ENCODE results near the gene THAP3.
A peak's percentile ranks its signal among the peaks of the same experiment; 100 is the strongest.

THAP3 gene, protein sequence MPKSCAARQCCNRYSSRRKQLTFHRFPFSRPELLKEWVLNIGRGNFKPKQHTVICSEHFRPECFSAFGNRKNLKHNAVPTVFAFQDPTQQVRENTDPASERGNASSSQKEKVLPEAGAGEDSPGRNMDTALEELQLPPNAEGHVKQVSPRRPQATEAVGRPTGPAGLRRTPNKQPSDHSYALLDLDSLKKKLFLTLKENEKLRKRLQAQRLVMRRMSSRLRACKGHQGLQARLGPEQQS

DNA sequence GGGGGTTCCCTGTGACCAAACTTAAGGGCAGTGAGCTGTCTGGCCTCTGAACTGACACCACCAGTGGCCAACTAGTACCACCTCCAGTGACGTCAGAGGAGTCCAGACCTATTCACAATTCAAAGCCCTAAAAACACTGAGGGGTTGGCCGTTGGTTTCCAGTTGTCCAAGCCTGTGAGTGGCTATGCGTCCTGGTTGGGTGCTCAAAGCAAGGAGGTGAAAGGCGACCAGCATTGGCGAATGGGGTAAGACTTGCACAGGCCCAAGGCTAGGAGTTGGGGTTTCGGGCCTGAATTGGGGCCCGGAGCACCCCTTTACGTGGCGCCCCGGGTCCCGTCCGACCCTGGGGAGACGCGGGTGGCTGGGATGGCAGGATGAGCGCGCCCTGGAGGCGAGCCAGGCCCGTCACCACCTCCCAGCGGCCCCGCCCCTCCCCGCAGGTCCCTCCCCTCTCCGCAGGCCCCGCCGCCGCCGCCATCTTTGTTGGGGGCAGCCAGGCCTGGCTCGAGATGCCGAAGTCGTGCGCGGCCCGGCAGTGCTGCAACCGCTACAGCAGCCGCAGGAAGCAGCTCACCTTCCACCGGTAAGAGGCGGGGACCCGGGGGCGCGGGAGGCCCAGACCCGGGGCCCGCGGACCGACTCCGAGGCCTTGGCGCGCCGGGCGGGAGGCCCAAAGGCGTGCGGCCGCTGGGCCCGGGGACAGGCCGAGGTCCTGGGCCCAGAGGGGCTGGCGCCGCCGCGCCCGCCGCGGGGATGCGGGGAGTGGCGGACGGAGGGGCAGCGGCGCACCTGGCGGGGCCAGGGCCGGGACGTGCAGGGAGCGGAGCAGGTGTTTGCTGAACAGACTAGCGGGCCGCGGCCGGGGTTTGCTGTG, at the start of gene THAP3:
Gene THAP3, plus strand, starts transcription at position 159 of the 874 bp plus-strand sequence. Its CDS starts 351 bp downstream, at position 510.
- peak; percentile 73 for DNase-seq

DNA sequence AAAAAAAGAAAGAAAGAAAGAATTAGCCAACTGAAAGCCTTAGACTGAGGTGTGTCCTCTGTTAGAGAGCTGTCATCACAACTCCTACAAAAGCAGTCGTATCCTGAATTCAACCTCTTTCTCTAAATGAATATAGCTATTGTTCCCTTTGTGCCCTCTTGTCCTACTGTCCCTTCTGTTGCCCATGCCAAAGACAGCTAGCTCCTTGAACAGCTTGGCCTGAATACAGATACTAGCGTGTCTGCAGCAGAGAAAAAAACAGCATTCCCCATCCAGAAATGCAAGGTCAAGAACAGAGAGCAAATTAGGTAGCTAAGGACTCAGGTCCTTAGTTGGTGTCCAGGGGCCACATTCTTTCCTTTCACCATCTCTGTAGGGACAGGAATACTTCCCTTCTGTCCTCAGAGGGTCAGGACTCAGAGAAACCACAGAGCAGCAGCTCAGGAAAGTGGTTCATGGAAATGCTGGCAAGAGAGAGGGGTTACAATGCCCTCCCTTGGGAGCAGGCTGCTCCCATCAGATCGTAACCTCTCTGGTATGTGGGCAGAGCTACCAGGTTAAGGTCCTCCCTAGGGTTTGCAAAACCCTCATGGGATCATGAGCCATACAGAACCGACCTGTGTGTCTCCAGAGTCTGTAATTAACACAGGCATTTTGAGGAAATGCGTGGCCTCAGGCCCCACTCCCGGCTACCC, 46.7 kb upstream of the THAP3 start:
- DNase-seq: no peak

DNA sequence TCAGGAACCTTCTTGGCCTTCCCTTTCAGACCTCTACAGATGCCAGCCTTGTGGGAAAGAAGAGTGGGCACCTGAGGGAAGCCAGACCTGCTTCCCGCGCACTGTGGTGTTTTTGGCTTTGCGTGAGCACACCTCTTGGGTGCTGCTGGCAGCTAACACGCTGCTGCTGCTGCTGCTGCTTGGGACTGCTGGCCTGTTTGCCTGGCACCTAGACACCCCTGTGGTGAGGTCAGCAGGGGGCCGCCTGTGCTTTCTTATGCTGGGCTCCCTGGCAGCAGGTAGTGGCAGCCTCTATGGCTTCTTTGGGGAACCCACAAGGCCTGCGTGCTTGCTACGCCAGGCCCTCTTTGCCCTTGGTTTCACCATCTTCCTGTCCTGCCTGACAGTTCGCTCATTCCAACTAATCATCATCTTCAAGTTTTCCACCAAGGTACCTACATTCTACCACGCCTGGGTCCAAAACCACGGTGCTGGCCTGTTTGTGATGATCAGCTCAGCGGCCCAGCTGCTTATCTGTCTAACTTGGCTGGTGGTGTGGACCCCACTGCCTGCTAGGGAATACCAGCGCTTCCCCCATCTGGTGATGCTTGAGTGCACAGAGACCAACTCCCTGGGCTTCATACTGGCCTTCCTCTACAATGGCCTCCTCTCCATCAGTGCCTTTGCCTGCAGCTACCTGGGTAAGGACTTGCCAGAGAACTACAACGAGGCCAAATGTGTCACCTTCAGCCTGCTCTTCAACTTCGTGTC, 45.9 kb upstream of the THAP3 start:
- DNase-seq: no peak

DNA sequence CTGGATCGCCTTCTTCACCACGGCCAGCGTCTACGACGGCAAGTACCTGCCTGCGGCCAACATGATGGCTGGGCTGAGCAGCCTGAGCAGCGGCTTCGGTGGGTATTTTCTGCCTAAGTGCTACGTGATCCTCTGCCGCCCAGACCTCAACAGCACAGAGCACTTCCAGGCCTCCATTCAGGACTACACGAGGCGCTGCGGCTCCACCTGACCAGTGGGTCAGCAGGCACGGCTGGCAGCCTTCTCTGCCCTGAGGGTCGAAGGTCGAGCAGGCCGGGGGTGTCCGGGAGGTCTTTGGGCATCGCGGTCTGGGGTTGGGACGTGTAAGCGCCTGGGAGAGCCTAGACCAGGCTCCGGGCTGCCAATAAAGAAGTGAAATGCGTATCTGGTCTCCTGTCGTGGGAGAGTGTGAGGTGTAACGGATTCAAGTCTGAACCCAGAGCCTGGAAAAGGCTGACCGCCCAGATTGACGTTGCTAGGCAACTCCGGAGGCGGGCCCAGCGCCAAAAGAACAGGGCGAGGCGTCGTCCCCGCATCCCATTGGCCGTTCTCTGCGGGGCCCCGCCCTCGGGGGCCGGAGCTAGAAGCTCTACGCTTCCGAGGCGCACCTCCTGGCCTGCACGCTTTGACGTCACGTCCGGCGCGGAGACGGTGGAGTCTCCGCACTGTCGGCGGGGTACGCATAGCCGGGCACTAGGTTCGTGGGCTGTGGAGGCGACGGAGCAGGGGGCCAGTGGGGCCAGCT, 45.1 kb upstream of the THAP3 start, which contains the start of gene ZBTB48:
Gene ZBTB48, plus strand, starts transcription at position 621 of the 745 bp plus-strand sequence. CDS start 616 bp downstream, outside the sequence.
- peak; percentile 96 for DNase-seq

DNA sequence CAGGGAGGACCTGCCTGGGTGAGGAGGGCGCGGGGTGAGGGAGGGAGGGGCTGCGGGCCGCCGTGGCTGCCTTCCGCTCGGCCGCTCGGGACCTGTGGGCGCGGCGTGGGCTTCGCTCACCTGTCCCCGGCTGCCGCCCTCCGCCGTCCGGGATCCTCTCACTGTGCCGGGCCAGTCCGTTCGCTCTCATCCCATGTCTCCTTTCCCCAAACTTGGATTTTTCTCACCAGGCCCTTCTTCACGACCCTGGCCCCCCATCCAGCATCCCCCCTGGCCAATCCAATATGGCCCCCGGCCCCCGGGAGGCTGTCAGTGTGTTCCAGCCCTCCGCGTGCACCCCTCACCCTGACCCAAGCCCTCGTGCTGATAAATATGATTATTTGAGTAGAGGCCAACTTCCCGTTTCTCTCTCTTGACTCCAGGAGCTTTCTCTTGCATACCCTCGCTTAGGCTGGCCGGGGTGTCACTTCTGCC, 44.5 kb upstream of the THAP3 start:
- no peak for DNase-seq

DNA sequence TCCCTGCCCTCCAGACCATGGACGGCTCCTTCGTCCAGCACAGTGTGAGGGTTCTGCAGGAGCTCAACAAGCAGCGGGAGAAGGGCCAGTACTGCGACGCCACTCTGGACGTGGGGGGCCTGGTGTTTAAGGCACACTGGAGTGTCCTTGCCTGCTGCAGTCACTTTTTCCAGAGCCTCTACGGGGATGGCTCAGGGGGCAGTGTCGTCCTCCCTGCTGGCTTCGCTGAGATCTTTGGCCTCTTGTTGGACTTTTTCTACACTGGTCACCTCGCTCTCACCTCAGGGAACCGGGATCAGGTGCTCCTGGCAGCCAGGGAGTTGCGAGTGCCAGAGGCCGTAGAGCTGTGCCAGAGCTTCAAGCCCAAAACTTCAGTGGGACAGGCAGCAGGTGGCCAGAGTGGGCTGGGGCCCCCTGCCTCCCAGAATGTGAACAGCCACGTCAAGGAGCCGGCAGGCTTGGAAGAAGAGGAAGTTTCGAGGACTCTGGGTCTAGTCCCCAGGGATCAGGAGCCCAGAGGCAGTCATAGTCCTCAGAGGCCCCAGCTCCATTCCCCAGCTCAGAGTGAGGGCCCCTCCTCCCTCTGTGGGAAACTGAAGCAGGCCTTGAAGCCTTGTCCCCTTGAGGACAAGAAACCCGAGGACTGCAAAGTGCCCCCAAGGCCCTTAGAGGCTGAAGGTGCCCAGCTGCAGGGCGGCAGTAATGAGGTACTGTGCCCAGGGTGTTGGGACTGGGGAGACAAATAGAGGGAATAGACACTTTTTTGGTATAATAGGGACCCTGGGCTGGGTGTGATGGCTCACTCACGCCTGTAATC, 43.9 kb upstream of the THAP3 start:
- DNase-seq: no peak

DNA sequence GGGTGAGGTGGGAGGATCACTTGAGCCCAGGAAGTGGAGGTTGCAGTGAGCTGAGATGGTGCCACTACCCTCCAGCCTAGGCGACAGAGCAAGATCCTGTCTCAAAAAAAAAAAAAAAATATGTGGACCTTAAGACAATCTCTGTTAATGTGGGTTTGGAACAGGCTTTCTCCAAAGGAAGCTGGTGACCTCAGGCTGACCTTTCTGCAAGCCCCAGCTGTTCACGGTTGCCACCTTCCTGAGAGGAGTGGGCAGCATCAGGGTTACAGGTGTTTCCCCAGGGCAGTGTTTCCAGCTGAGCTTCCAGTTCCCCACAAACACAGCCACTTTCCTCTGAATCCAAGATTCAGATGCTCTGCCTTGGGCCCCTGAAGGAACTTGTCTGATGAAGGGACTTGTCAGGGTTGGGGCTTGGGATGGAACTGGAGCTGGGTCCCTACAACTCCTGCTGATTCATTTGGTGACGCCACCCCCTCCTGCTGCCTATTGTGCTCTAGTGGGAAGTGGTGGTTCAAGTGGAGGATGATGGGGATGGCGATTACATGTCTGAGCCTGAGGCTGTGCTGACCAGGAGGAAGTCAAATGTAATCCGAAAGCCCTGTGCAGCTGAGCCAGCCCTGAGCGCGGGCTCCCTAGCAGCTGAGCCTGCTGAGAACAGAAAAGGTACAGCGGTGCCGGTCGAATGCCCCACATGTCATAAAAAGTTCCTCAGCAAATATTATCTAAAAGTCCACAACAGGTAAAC, 42.9 kb upstream of the THAP3 start:
- DNase-seq: peak; percentile 12

DNA sequence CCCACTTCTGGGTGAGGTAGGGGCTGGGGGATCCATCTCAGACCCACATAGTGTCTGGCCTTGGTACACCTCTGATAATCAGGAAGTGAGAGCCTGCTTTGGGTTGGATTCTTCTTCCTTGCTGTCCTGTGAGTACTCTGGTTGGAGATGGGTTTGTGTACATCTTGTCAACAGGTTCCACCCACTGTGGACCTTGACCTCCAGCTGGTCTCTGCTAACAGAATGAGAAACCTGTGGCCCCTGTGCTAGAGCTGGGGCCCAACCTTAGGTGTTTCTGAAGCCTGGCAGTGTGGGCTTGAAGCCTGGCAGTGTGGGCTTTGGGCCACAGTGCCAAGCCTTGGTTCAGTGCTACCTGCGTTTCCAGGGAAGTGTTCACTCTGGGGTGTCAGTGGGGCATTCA, 42.3 kb upstream of the THAP3 start:
- DNase-seq: no peak

DNA sequence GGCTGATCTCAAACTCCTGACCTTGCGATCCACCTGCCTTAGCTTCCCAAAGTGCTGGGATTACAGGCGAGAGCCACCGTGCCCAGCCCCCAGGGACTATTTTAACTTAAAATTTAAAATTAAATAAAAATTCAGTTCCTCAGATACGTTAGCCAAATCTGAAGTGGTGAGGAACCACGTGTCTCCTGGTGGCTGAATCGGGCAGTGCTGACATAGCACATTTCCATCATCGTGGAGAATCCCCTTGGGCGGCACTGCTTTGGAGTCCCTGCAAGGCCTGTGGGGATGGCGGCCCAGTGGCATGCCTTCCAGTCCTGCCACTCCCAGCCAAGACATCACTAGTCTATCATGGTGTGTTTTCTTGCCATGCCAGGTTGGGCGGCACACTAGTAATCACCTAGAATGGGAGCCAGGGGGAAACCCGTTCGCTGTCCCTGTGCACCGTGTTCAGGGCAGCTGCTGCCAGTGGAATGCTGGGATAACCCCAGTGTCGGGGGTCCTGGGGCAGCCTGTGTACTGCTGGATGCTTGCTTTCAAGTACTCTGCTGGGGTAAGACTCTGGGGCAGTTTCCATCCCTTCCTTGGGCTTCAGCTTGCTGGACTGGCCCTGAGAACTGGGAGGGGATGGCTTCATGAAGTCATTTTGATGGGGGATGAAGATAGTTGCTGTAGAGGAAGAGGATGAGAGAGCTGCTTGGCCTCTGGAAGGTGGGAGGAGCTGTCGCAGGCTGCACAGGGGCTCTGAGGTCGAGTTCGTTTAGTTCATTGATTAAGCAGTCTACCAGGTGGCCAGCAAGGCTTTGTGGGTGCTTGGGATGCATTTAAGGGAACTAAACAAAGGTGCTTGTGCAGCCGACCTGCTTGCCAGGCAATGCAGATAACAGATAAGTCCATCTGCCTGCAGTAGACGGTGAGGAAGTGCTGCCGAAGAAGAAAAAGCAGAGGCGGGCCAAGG, 40.3 kb upstream of the THAP3 start:
- no peak for DNase-seq

DNA sequence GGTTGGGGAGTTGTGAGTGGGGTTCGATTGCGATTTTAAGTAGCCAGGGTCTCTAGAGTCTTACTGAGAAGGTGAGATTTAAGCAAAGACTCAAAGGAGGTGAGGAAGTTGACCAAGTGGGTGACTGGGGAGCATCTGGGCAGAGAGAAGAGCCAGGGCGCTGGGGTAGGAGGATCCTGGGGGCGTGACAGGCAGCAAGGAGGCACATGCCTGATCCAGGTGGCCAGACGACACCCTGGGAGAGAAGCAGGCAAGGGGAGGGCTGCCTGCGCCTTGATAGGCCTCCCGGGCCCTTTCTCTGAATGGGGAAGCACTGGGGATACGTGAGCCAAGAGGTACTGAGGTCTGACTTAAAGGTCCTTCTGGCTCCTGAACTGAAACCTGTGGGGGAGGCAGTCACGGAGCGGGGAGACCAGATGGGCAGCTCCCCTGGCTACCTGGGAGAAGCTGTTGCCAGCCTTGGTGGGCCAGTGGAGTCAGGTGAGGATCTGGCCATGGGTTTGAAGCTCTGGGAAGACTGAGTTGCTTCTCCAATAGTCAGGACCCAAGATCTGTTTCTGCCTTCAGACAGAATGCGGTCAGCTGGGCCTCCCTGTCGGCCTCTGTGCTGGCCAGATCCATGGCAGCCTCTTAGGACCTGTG, 39.5 kb upstream of the THAP3 start:
- no peak for DNase-seq

DNA sequence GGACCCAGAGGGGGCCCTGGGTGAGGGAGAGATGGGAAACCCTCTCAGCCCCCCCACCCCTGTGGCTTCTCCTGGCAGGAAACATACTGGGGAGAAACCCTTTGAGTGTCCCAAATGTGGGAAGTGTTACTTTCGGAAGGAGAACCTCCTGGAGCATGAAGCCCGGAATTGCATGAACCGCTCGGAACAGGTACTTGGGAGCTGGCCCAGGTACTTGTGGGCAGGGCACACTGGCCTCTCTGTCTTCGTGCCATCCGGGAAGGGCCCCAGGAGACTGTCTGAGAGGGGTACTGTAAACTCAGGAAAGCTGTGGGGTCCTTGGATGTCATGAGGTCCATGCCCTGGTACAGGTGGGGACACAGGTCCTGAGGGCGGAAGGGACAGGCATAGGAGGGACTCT, 38.8 kb upstream of the THAP3 start:
- DNase-seq: no peak

DNA sequence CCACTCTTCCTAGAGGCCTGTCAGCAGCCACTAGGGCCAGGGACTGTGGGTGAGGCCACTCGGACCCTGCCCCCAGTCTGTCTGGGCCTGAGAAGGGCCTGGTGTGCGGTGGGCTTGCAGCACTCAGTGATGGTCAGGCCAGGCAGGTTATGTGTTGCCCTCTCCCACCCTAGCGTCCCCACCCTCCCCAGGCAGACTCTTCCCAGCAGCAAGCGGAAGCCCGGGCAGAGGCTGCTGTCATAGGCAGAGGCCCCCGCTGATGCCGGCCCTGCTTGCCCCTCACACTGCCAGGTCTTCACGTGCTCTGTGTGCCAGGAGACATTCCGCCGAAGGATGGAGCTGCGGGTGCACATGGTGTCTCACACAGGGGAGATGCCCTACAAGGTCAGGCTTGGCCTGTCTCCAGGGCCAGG, 38.3 kb upstream of the THAP3 start:
- DNase-seq: no peak

DNA sequence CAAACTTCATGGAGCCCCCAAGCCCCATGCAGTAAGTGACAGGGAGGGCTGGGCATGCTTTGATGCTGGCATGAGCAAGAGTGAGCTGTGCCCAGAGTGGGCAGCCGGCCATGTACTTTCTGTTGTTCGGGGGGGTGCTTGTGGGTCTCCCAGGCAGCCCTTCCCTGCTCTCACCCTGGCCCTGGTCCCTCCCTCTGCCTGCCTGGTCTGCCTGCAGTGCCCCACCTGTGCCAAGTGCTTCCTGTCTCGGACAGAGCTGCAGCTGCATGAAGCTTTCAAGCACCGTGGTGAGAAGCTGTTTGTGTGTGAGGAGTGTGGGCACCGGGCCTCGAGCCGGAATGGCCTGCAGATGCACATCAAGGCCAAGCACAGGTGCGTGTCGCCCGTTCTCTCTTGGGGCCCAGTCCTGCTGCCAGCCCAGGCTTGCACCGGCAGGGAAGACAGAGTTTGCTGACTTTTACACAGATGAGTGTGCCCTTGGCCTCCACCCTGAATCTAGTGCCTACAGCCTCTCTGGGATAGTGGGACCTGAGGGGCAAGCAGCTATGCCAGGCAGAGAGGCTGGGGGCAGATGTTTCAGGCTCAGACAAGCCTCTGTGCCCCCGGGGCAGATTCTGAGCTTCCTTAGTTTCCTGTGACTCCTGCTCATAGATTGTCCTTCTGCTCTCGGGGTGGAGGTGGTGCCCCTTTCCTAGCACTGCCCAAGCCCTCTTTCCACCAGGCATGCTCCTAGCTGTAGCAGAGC, 37.2 kb upstream of the THAP3 start:
- no peak for DNase-seq

DNA sequence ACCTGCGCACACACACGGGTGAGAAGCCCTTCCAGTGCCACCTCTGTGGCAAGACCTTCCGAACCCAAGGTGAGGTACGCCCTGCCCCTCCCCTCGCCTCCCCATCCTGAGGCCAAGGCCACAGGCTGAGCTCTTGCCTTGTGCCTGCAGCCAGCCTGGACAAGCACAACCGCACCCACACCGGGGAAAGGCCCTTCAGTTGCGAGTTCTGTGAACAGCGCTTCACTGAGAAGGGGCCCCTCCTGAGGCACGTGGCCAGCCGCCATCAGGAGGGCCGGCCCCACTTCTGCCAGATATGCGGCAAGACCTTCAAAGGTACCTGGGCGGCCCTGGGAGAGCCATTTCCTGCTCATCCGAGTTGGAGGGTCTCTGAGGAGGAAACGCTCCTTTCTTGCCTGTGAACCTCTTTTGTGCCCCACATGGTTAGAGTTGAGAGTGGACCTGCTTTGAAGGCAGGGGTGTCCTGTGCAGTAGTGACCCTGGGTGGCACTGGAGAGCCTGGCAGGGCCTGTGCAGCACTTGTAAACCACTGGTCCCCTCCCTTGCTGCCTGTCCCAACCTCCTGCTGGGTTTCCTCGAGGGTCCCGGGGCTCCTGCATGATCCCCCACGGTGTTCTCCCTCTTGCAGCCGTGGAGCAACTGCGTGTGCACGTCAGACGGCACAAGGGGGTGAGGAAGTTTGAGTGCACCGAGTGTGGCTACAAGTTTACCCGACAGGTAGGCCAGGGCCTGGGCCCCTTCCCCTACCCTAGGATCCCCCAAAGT, 36.4 kb upstream of the THAP3 start:
- no peak for DNase-seq

DNA sequence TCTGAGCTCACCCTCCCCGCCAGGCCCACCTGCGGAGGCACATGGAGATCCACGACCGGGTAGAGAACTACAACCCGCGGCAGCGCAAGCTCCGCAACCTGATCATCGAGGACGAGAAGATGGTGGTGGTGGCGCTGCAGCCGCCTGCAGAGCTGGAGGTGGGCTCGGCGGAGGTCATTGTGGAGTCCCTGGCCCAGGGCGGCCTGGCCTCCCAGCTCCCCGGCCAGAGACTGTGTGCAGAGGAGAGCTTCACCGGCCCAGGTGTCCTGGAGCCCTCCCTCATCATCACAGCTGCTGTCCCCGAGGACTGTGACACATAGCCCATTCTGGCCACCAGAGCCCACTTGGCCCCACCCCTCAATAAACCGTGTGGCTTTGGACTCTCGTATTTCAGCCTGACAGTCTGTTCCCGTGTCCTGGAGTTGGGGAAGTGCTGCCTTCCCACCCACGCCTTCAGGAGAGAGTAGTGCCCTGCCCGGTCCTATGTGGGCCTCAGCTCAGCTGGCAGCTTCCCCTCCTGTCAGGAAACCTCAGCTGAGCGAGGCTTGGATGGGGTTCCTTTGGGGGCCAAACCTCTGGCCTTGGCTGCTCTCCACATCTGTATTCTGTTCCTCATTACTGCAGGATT, 35.7 kb upstream of the THAP3 start:
- no peak for DNase-seq

DNA sequence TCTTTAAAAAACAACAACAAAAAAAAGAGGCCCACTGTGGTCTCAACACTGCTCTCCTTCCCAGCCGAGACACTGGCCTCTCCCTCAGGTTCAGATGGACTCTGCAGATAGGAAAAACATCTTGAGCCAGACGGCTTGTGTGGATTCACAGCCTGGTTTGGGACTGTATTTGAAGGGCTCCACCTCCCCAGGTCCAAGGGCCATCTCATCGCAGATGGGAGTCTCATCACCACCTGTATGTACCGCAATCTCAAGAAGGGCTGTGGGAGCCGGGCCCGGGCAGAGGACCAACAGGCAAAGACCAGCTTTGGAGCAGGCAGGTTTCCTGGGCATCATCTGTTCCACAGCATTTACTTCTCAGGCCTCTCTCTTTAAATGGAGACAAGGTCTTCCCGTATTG, 34.6 kb upstream of the THAP3 start:
- DNase-seq: no peak

DNA sequence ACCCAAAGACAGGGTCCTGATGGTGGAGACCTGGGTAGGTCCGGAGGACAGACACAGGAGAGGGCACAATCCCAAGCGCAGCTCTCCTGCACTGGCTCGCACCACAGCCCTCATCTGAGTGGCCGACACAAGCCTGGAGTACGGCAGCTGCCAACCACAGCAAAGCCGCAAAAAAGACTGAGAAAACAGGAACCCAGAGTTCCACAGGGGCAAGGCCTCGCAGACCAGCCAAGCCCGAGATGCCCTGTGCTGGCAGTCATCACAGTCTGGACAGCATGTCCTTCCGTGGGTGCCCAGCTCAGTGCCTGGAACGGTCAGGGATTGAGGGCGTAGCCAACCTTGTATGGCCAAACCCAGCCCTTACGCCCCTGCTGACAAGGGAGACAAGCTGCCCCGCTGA, 33.4 kb upstream of the THAP3 start:
- no peak for DNase-seq

Measured in NCI-H2227 treated with DMSO at 0.1 percent for 48 hours (cell line).